GM23338 (cell line): ENCODE data around the gene DIP2B. TPM values are rescaled to one million over a fixed set of nuclear protein-coding genes. Genes with fewer than 3 reads are reported as not detected.

ENCODE experiments used
- ATAC-seq: fragments of 200-7000 bp; cut with Tn5 transposase; 3 replicates; pipeline ENCODE4 v1.9.1; 2020
- DNase-seq: peaks from one replicate; pipeline ENCODE4 v3.0.0-alpha.2; 2015; ENCODE audit warnings: low spot score
- H2AFZ ChIP-seq: fragments of 200-600 bp; sonication (generic); 2 replicates; pipeline ENCODE4 v1.8.0; 2016; ENCODE audit warnings: antibody characterized with exemption, mild to moderate bottlenecking, moderate library complexity
- H3F3A ChIP-seq: fragments of 200-600 bp; sonication (generic); replicated peaks from 2 replicates; pipeline ENCODE4 v1.8.0; 2017; ENCODE audit warnings: antibody characterized with exemption, mixed run types, low read depth
- H3K27ac ChIP-seq: fragments of 200-600 bp; sonication (generic); 2 replicates; pipeline ENCODE4 v1.6.1; 2016; ENCODE audit warnings: low read depth
- H3K27me3 ChIP-seq: fragments of 200-600 bp; sonication (generic); 2 replicates; pipeline ENCODE4 v1.8.0; 2016; ENCODE audit warnings: mild to moderate bottlenecking, mixed run types, moderate library complexity; ENCODE audit not compliant: insufficient read depth
- H3K36me3 ChIP-seq: fragments of 200-600 bp; sonication (generic); 2 replicates; pipeline ENCODE4 v1.8.0; 2016; ENCODE audit warnings: mild to moderate bottlenecking; ENCODE audit not compliant: insufficient read depth
- H3K4me1 ChIP-seq: fragments of 200-600 bp; sonication (generic); 2 replicates; pipeline ENCODE4 v1.8.0; 2016; ENCODE audit warnings: mild to moderate bottlenecking, moderate library complexity; ENCODE audit not compliant: insufficient read depth
- H3K4me2 ChIP-seq: fragments of 200-600 bp; sonication (generic); 2 replicates; pipeline ENCODE4 v1.7.1; 2017; ENCODE audit warnings: mixed run types
- H3K4me3 ChIP-seq: fragments of 200-600 bp; sonication (generic); 2 replicates; pipeline ENCODE4 v1.6.1; 2016; ENCODE audit warnings: mixed run types
- H3K79me2 ChIP-seq: fragments of 200-600 bp; sonication (generic); replicated peaks from 2 replicates; pipeline ENCODE4 v1.8.0; 2017; ENCODE audit warnings: mild to moderate bottlenecking; ENCODE audit not compliant: insufficient read depth
- H3K9me2 ChIP-seq: fragments of 200-600 bp; sonication (generic); 2 replicates; pipeline ENCODE4 v1.8.0; 2017; ENCODE audit not compliant: insufficient read depth
- H4K20me1 ChIP-seq: fragments of 200-600 bp; sonication (generic); replicated peaks from 2 replicates; pipeline ENCODE4 v1.8.0; 2017; ENCODE audit warnings: mild to moderate bottlenecking; ENCODE audit not compliant: insufficient read depth
- H3K27ac Mint-ChIP-seq: 2 replicates; pipeline ENCODE4 v1.8.0; 2020; ENCODE audit warnings: inconsistent platforms, mild to moderate bottlenecking, moderate library complexity, mixed read lengths
- H3K27me3 Mint-ChIP-seq: 3 replicates; pipeline ENCODE4 v1.8.0; 2022; ENCODE audit warnings: low read depth, mild to moderate bottlenecking, moderate library complexity, mixed read lengths, inconsistent platforms; ENCODE audit not compliant: insufficient read depth, poor library complexity
- H3K36me3 Mint-ChIP-seq: 3 replicates; pipeline ENCODE4 v1.8.0; 2021; ENCODE audit warnings: low read depth, mild to moderate bottlenecking, inconsistent platforms, moderate library complexity, mixed read lengths
- H3K4me1 Mint-ChIP-seq: 3 replicates; pipeline ENCODE4 v1.8.0; 2020; ENCODE audit warnings: mild to moderate bottlenecking, inconsistent platforms, mixed read lengths
- H3K4me3 Mint-ChIP-seq: 3 replicates; pipeline ENCODE4 v1.8.0; 2021; ENCODE audit warnings: moderate library complexity, mild to moderate bottlenecking, inconsistent platforms, mixed read lengths
- H3K9me3 Mint-ChIP-seq: 3 replicates; pipeline ENCODE4 v1.8.0; 2020; ENCODE audit warnings: moderate library complexity, mild to moderate bottlenecking, inconsistent platforms, mixed read lengths
- CREB1 ChIP-seq: fragments of 250-450 bp; sonication (Bioruptor Pico); IDR thresholded peaks from 2 replicates; pipeline ENCODE4 v1.5.0; 2020; ENCODE audit warnings: low read depth, mild to moderate bottlenecking, moderate library complexity
- CTCF ChIP-seq, 2 experiments: fragments of 200-600 bp in 1 of 2; sonication (generic) in 1 of 2; conservative IDR thresholded peaks; 2 replicates each; pipeline versions ENCODE4 v1.5.1 to v1.6.1; 2016 to 2017; ENCODE audit warnings: antibody characterized with exemption in 2 of 2, low read depth in 2 of 2, mild to moderate bottlenecking in 2 of 2, moderate library complexity in 1 of 2
- ETS1 ChIP-seq: IDR thresholded peaks from 2 replicates; pipeline ENCODE4 v1.6.1; 2016; ENCODE audit warnings: antibody characterized with exemption
- EZH2 ChIP-seq: fragments of 200-600 bp; sonication (generic); IDR thresholded peaks from one replicate; pipeline ENCODE4 v1.8.0; 2017; ENCODE audit warnings: antibody characterized with exemption, mild to moderate bottlenecking, low read depth; ENCODE audit not compliant: unreplicated experiment
- EZH2phosphoT487 ChIP-seq: fragments of 200-600 bp; sonication (generic); IDR thresholded peaks from one replicate; pipeline ENCODE4 v1.8.1; 2018; ENCODE audit warnings: antibody characterized with exemption; ENCODE audit not compliant: unreplicated experiment
- JUNB ChIP-seq: IDR thresholded peaks from one replicate; pipeline ENCODE4 v1.6.1; 2016; ENCODE audit warnings: antibody characterized with exemption; ENCODE audit not compliant: unreplicated experiment
- NANOG ChIP-seq: IDR thresholded peaks from 2 replicates; pipeline ENCODE4 v1.6.1; 2016; ENCODE audit warnings: antibody characterized with exemption, borderline replicate concordance
- POLR2AphosphoS5 ChIP-seq: IDR thresholded peaks from 2 replicates; pipeline ENCODE4 v1.6.1; 2016; ENCODE audit warnings: antibody characterized with exemption, low read depth
- REST ChIP-seq: IDR thresholded peaks from one replicate; pipeline ENCODE4 v1.6.1; 2018; ENCODE audit warnings: antibody characterized with exemption; ENCODE audit not compliant: unreplicated experiment
- STAT1 ChIP-seq: IDR thresholded peaks from one replicate; pipeline ENCODE4 v1.6.1; 2016; ENCODE audit warnings: antibody characterized with exemption; ENCODE audit not compliant: unreplicated experiment
- ZNF114 ChIP-seq: fragments of 250-450 bp; sonication (Bioruptor Pico); IDR thresholded peaks from 2 replicates; pipeline ENCODE4 v1.5.0; 2020; ENCODE audit warnings: mild to moderate bottlenecking, moderate library complexity
- ZNF331 ChIP-seq: fragments of 250-450 bp; sonication (Bioruptor Pico); IDR thresholded peaks from 2 replicates; pipeline ENCODE4 v1.5.0; 2020; ENCODE audit warnings: low read depth, mild to moderate bottlenecking, moderate library complexity
- ZNF462 ChIP-seq: fragments of 250-450 bp; sonication (Bioruptor Pico); IDR thresholded peaks from 2 replicates; pipeline ENCODE4 v1.5.0; 2020; ENCODE audit warnings: mild to moderate bottlenecking, moderate library complexity
- polyA plus RNA-seq: library from polyadenylated mRNA; unstranded; fragments of >200 nt; fragmentation: Nextera tagmentation; extraction: Ambion mirVana; gene quantifications from 2 replicates; pipeline ENCODE4 v1.2.1, GENCODE V29; 2016
- total RNA-seq: library from RNA; depleted of rRNA; stranded (reverse); fragments of >200 nt; shearing (Covaris generic); gene quantifications from 2 replicates; pipeline ENCODE4 v1.2.3, GENCODE V29; 2014

DIP2B gene
- total and polyA plus RNA-seq, 2 experiments from 2014 or later = 8.0 to 36.4 TPM

- Mint-ChIP-seq H3K27ac (no peak overlapping the region), H3K4me3 (no peak overlapping the region), H3K36me3 (peaks cover 33% of the 10 kb centered on the region), H3K4me1 (no peaks in the 10 kb centered on the region), H3K9me3 (no peaks in the 10 kb centered on the region), H3K27me3 (peaks cover 2% of the 10 kb centered on the region)
- Histone ChIP-seq H3K27me3 (no peaks in the 10 kb centered on the region), H3K4me3 (no peak overlapping the region), H3K4me1 (no peaks in the 10 kb centered on the region), H3K36me3 (peaks cover 38% of the 10 kb centered on the region), H3K4me2 (no peak overlapping the region), H2AFZ (no peak overlapping the region), H4K20me1 (peaks cover 5% of the 10 kb centered on the region; the same call in 1 of the 2 replicates), H3K9me2 (no peaks in the 10 kb centered on the region), H3K79me2 (no peaks in the 10 kb centered on the region), H3K27ac (no peak overlapping the region), H3F3A (no peaks in the 10 kb centered on the region)
- DNase-seq (no peak), ATAC-seq (no peak)
- TF ChIP-seq ZNF462 = no peak
- no peak for TF ChIP-seq ETS1
- no peak for TF ChIP-seq CTCF (conservative IDR thresholded peaks at IDR 0.05; ENCODE audit: low read depth in 2 of 2)
- no peak for TF ChIP-seq STAT1
- no peak for TF ChIP-seq REST
- TF ChIP-seq EZH2phosphoT487 = no peak
- no peak for TF ChIP-seq POLR2AphosphoS5
- no peak for TF ChIP-seq CREB1 (CRISPR knock-in tag)
- no peak for TF ChIP-seq EZH2
- TF ChIP-seq ZNF331 (CRISPR knock-in tag) = no peak
- no peak for TF ChIP-seq JUNB
- no peak for TF ChIP-seq ZNF114
- TF ChIP-seq NANOG = no peak
Observed at GRCh38 chr12:50699154-50699553, 194.4 kb downstream of the DIP2B start.
